Cerebellar nuclear complex (tissue), 1 donor: ENCODE data around the gene EOGT.

ENCODE experiments used
- DNase-seq, 2 experiments: peaks; one replicate each; lab custom pipeline; 2025; lab: John Stamatoyannopoulos, UW

EOGT gene

DNA sequence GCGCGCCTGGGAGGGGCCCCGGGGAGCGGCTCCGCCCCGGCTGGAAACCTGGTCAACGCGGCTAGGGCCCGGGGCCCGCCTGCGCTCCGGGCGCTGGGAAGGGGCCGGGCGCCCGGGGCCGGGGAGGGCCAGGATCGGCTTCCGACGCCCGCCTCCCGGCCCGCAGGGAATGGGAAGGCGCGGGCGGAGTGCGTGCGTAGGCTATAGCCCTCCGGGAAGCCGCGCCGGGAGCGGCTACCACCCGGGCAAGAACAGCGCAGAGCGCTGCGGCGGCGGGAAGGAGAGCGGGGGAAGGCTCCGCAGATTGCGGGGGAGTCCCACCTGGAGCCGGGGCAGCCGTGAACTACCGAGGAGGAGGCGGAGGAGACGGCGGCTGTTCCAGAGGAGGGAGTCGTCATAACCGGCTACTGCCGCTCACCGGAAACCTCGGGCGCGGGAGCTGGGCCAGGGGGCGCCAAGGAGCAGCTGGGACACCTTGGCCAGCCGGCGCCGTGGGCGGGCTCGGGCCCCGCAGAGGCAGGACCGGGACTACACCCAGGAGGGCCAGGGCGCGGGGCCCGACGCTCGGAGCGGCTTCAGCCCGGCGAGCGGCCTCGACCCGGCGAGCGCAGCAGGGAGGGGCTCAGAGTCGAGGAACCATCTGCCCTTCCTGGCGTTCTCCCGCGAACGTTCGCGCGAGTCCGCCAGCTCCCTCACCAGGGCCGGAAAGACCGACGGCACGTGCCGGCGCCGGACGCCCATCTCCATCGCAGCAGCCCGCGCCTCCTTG lies at the start of gene EOGT:
Gene EOGT (minus strand): TSS at position 432 of the 769 bp plus-strand sequence. CDS start 3,838 bp downstream, outside the sequence.
- peak in 1 of 2 experiments; percentile 9 for DNase-seq

DNA sequence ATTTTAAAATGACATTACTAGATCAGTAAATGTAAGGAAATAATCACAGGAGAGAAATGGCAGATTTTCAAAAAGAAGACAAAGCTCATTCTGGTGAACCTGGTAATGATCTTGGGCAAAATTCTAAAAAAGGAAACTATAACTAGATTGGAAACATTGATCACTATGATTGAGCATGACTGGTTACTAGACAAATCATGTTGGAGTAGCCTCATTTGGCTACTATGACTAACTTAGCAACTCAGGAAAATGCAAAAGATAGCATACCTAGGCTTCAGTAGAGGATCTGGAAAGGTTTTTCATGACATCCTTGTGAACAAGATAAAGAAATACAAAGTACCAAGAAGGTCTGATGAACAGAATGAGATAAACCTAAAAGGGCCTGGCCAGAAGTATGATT lies 46.2 kb upstream of the EOGT start:
- no peak for DNase-seq

DNA sequence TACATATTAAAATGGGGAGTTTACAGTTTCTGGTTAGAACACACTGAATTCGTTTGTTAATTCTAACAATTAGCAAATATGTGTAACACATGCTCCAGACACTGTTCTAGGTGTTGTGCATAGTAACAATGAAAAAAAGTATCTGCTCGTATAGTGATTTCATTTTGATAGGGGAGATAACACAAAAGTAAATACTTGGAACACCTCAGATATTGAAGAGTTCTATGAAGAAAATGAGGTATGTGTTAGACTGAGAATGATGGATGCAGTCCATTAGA lies 45.4 kb upstream of the EOGT start:
- DNase-seq = no peak

DNA sequence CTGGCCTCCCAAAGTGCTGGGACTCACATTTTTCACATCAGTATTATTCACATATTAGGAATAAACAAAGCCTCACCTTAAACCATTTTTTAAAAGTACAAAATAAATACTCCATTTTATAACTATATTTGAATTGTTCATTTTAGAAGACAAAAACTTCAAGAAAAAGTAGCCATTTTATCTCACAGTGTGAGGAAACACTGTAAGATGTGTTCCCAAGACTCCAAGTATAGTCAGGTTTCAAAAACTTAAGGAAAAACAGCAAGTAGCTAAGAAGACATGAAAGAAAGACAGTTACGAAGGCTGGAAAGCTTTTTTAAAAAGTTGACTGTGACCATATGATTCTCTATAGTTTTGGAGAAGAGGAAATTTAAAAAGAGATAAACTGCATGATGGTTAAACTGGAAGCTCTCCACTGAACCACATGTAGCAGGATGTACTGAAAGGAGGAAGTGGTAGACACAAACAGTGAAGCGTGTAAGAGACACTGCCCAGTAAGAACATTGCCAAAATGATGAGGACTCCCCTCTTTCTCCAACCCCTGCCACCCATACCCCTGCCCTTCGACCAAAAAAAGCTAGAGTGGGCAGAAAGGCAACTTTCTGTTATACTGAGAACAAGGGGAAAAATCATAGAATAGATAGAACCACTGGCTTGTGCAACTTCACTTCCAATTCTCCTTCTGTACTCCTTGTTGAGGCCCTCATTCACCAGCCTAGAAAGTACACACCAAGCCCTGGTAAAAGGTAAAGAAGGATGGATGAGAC lies 44.9 kb upstream of the EOGT start:
- no peak for DNase-seq

DNA sequence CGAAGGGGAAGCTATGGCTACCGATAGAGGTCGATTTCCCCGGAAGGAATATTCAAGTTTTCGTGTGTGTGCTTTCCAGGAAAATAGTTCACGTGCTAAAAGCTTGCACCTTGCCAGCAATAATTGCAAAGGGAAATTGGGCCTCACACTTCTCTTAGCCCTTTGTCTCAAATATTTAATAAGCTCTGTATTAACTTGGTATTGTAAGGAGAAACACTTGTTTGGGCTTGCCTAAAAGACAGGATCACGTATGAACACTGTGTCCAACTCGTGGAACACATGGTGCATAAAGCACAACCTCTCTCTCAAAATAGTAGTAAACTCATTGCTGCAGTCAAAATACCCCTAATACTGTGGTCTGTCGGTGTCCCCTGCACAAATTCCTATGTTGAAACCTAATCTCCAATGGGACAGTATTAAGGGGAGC lies 39.0 kb upstream of the EOGT start:
- no peak for DNase-seq

DNA sequence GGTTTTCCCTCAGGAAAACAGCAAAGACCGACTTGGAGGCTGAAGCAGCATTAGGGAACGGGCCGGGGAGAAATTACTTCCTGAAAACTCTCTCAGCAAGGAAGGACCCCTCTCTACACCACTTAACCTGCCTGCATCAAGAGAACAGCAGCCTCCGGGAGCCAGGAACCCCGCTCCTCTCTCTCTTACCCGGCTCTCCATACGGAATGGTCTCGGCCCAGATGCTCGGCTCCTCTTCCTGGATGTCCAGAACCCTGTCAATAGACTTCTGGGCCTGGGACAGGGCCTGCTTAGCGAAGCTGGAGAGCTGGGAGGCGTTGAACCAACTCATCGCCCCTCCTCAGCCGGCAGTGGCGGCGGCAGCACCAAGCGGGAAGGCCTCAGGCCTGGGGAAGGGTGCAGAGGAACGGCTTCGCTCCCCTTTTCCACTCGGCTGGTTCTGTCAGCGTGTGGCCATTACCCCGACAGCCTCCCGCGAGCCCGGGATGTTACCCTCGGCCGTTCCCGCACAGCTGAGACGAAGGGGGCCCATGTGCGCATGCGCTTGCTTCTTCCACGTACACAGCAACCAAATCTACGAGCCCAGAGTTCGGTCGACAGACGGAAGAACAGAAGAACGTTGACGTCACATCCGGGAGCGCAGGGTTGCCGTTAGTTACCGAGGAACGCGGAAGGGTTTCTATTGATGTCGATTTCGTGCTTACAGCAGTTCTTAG lies 38.4 kb upstream of the EOGT start, which contains the start of gene TMF1:
Gene TMF1 (minus strand): TSS at position 578 of the 716 bp plus-strand sequence. CDS start 247 bp downstream, at position 331.
- DNase-seq = no peak

DNA sequence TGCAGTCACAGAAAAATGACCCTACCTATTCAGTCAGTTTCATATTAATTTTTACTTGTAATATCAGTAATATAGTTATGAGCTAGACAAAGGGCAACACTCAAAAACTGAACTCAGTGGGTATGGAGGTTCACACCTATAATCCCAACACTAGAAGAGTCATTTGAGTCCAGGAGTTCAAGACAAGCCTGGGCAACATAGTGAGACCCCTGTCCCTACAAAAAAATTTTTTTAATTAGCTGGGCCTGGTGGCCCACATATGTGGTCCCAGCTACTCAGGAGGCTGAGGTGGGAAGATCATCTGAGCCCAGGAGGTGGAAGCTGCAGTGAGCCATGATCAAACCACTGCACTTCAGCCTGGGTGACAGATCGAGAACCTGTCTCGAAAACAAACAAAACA lies 35.5 kb upstream of the EOGT start:
- no peak for DNase-seq

DNA sequence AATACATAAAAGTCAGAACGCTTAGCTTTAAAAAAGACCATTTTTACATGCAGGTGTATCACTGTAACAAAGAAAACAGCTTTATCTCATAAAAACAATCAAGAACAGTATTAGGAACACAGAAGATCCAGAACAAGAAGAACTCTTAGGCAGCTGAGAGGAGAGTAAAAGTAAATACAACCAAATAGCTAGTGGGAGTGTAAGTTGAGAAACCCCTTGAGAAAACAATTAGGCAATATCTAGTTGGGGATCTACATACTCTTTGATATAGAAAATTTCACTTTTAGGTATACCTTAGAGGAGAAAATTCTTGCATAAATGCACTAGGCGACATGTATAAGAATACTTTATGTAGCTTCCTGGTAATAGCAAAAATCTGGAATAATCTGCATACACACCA lies 31.1 kb upstream of the EOGT start:
- DNase-seq = no peak

DNA sequence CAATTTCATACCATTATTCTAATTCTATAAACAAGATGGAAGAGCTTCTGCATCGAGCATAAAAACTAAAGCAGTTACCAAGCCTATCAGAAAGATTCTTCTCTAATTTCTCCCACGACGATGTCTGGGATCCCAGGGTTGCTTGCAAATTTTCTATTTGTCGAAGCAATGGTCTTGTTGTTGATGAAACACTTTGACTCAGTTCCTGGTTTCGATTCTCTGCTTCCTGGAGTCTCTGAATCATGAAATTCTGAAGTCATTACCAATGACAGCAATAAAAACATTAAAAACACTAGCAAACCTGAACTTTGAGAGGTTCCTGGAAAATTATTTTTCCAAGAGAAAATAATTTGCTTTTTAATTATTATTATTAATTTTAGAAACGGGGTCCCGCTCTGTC lies 20.0 kb upstream of the EOGT start:
- DNase-seq = no peak

DNA sequence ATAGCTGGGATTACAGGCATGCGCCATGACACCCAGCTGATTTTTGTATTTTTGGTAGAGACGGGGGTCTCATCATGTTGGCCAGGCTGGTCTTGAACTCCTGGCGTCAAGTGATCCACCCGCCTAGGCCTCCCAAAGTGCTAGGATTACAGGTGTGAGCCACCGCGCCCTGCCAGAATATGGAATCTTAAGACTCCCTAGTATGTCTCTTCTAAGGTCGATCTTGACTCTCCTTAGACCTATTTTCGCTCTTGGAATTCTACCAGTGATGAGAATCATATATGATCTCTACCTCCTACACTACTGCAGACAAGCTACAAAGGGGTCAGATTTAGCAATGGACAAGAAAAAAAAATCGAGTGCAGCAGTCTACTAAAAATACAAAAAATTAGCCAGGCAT lies 19.3 kb upstream of the EOGT start:
- DNase-seq = no peak

DNA sequence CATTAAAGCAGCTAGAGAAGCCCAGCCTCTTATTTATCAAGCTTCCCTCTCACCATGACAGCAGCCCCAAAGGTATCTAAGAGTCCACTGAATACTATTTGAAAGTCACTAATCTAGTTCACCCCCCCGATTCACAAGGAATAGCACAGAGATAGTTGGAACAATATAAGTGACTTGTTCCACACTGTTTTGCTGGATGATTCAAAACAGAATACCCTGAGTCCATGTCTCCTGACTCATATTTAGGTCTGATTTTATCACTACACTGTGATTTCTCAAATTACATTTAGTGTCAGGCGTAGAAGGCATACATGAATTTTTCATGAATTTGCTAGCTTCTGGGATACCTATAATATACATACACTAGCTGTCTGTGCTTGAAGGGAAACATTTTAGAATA lies 18.7 kb upstream of the EOGT start:
- no peak for DNase-seq

DNA sequence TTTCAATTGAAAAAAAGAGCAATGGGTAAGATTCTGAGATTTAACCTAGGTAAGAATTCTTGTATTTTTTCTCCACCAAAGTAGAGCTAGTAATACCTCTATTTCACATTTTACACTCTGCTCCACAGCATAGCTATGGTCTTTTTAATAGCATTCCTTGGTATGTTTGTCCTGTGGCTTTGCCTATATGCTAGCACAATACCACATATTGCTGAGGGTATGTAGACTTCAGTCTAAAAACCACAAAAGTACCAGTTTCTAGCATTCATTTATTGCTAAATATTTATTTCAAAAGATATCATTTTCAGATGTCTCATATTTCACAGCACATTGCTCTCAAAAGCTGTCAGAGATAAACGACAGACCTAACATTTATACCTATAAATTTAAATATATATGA lies 18.2 kb upstream of the EOGT start:
- DNase-seq = no peak

DNA sequence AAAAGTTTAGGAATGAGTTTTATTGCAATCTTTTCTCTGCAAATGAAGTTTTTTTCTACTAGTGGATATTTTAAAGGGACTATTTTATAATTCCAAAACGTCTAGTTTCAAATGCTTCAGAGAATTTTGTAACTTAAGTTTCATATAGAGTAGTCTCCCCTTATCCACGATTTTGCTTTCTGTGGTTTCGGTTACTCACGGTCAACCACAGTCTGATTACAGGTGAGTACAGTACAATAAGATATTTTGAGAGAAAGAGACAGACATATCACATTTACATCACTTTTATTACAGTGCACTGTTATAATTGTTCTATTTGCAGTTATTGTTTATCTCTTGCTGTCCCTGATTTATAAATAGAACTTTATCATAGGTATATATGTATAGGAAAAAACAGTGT lies 7.4 kb upstream of the EOGT start:
- no peak for DNase-seq

DNA sequence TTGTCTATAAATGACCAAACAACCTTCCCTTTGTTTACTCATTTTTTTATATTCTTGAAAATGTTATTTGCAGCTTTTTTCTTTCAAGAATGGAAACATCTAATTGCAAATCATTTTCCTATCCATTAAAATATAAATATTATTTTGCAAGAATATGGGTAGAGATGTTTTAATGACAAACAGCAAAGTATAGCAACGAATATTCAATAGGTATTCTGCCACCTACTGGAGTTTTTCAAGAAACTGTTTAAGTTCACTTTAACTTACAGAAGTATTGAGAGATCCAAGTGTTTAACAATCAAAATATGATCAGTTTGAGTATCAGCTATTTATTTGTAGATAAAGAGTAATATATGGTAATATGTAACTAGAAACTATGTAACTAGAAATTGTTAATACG lies 6.9 kb upstream of the EOGT start:
- DNase-seq = no peak

DNA sequence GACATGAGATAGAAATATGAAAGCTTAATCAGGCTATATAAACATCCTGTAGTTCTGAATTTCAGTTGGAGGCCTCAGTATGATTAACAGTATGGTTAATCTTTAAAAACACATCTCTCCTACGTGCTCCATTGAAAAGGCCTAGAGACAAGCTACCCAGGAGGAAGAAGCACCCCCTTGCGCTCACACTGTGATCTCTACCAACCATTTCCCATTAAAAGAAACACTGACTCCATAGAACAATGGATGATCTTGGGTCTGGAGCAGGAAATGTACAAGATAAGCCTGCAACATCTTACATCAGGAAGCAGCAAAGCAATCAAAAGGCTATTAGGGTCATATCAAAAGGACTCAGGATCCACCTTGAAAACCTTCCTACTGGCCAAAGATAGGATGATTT lies 3.4 kb upstream of the EOGT start:
- DNase-seq = no peak

DNA sequence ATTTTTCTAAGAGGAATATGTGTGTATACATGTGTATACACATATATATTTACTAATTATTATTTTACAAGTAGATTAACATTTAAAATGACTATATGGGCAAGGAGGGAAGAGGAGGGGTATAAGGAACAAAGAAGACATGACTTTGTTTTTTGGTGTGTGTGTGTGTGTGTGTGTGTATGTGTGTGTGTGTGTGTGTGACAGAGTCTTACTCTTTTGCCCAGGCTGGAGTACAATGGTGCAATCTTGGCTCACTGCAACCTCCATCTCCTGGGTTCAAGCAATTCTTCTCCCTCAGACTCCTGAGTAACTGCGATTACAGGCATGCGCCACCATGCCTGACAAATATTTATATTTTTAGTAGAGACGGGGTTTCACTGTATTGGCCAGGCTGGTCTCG lies 2.6 kb upstream of the EOGT start:
- DNase-seq = no peak

DNA sequence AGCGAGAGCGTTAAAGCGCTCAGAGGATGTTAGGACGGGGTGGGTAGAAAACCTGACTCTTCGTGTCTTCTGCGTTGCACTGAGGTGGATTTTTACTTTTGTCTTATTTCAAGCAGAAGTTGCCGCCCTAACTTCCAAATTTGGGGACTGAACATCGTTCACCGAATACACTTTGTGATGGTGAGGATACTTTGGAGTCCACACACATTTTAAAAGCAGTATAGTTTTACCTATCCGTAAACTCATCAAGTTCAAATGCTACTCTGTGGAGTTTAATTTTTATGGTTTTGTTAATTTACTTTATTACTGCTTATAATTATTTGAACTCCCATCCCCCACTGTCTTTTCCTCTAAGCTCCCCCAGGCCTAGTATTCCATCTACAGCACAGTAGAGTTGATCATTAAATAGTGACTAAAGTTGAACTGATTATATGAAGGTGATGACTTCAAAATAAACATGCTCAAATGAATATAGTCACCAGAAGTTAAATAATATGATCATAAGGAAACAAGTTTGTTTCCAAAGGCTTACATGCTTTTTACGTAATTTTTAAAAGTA lies 617 bp upstream of the EOGT start:
- no peak for DNase-seq

DNA sequence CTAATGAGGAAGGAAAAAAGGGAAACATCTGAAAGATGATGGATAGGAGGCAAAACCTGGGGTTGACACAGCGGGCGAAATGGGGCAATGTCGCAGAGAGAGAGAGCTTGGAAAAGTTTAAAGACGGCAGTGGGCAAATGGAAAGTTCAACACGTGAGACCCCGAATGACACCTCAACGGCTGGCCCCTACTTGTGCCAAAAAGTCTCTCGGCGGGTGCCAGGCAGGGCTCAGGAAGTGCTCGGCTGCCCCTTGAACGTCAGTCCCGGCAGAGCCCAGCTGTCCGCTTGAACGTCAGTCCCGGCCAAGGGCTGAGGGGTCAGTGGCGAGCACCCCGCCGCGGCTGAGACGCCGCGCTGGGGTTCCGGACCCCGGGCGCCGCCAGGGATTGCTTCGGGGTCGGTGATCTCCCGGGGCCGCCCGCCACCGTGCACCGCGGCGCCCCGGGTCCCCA lies 658 bp downstream of the EOGT start:
- no peak for DNase-seq

DNA sequence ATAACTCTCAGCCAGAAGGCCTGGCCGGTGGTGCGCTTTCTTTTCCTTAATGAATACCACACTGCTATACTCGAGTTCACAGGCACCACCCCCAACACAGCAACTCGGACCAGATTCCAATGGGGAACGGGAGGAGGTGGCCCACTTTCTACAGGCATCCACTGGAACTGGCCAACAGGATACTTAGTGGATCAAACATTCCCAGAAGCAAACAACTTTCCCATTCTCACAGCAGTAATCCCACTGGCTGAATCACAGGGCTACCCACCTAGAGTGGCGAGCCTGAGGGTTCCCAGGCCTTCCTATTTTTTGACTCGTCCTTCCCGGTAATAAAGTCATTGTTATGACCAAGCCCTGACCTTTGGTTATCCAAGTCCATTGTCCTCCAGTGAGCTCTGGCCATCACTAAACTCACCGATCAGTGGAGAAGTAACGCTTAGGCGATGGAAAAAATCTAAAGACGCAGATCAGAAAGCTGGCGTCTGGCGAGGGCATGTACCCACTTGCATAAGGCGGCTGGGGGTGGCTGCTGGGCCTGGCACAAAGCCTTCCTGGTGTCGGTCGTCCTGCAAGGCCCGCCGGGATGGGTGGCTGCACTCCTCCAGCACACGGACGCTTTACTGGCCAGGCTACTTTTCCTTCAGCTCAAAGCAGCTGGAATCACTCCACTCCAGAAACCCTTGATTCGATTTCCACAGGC lies 1.2 kb downstream of the EOGT start:
- DNase-seq = no peak

DNA sequence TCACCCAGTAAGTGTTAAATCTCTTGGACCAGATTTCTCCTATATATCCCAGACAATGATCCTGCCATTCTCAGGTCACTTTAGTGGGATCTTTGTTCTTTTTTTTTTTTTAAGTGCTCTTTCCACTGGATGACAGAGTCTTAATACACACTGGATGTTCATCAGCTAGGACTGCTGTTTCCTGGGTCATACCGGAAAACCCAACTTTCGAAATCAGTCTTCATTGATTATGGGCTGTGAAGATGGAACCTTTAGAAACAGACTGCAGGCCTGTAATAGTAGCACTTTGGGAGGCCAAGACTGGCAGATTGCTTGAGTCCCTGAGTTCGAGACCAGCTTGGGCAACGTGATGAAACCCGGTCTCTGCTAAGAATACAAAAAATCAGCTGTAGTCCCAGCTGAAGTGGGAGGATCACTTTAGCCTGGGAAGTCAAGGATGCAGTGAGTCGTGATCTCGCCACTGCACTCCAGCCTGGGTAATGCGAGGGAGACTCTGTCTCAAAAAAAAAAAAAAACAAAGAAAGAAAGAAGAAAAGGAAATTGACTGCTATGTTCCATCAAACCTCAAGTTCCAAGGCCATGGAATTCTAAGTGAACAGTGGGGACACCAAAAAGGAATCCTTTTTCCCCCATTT lies 2.3 kb downstream of the EOGT start:
- DNase-seq = no peak
